GM18519 (cell line): ENCODE data around the gene ACACA.

Experiments used
- ATAC-seq: cut with Tn5 transposase; IDR thresholded peaks from one replicate; pipeline ENCODE4 v1.9.1; 2021; ENCODE audit warnings: mild to moderate bottlenecking, moderate library complexity; ENCODE audit not compliant: unreplicated experiment, low FRiP score

ACACA gene

GRCh38 chr17:37054894-37055293 lies 351.7 kb downstream of the ACACA start:
- ATAC-seq = no peak

GRCh38 chr17:37052450-37052849 lies 354.2 kb downstream of the ACACA start:
- no peak for ATAC-seq

GRCh38 chr17:37051833-37052232 lies 354.8 kb downstream of the ACACA start:
- no peak for ATAC-seq

GRCh38 chr17:37051381-37051780 lies 355.3 kb downstream of the ACACA start:
- ATAC-seq = no peak

GRCh38 chr17:37050920-37051319 lies 355.7 kb downstream of the ACACA start:
- no peak for ATAC-seq

GRCh38 chr17:37048811-37049210 lies 357.8 kb downstream of the ACACA start:
- ATAC-seq = no peak

- no peak for ATAC-seq
Observed at GRCh38 chr17:37047631-37048104, 359.0 kb downstream of the ACACA start.

- no peak for ATAC-seq
Observed at GRCh38 chr17:37045351-37045922, 361.2 kb downstream of the ACACA start.

GRCh38 chr17:37043201-37043600 lies 363.4 kb downstream of the ACACA start:
- no peak for ATAC-seq

- no peak for ATAC-seq
Observed at GRCh38 chr17:37041932-37042331, 364.7 kb downstream of the ACACA start.

GRCh38 chr17:37039269-37039668 lies 367.4 kb downstream of the ACACA start:
- ATAC-seq = no peak

- no peak for ATAC-seq
Observed at GRCh38 chr17:37037590-37038155, 369.0 kb downstream of the ACACA start.
